Measurements from ENCODE around the gene CCDC70.
A peak's percentile ranks its signal among the peaks of the same experiment; 100 is the strongest.
"Not testable (repeated sequence)": the region's sequence is repeated elsewhere in the genome, so short reads cannot be mapped to it uniquely, and the experiment has no call there.

Gene CCDC70

GRCh38 chr13:51907040-51907732 lies 45.4 kb downstream of the CCDC70 start:
- no peak for DNase-seq (ENCODE audit: low read depth, low spot score)

- not testable (repeated sequence) for DNase-seq (ENCODE audit: low read depth, low spot score)
Observed at GRCh38 chr13:51909265-51909664, 47.5 kb downstream of the CCDC70 start.

- no peak for DNase-seq (ENCODE audit: low read depth, low spot score)
Observed at GRCh38 chr13:51910508-51910907, 48.7 kb downstream of the CCDC70 start.

DNA sequence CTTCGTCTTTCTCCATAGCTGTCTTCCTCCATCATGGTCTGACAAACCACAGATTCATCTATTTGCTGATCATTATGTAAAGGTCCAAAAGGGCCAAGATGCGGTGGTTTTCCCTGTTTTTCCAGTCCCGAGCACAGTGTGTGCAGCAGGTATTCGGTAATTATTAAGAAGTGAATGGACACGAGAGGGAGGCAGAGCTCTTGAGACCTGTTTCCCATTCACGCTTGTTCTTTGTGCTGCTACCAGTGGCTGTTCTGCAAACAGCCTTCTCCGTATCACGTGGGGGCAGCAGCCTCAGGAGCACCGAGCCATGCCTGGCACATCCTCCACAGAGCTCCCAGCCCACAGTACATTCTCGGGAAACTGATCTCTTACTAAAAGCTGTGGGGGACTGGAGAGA lies 50.3 kb downstream of the CCDC70 start:
- DNase-seq (ENCODE audit: low read depth, low spot score) = peak; percentile 44

- no peak for DNase-seq (ENCODE audit: low read depth, low spot score)
Observed at GRCh38 chr13:51912511-51913225, 50.9 kb downstream of the CCDC70 start.

DNA sequence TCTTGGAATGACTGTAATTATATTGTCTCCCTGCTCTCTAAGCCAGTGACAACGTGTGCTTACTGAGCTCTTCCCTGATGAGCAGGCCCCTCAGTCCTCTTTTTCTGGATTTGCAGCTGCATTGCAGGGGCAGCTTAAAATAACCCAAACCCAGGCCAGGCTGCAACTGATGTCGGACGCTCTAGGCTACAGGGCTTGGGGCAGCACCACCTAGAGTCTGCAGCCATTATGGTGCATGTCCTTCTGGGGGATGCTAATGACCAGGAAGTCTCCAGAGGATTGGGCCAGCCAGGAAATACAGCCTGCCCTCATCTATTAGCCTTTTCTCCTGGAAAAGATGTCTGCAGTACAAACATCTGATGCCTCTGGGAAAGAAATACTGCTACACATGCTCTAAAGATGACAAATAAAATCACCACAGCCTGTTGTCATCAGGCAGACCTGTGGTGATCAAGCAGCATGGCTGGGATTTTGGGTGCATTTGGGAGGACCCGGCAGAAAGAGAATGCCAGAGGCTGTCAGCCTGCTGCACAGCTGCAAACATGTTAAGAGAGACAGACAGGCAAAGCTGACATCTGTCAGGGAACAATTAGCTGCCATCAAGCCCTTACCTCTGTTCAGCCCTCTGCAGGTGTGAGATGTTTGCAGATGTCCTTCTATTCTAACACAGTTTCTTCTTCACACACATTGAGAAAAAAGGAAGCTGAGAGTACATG lies 51.8 kb downstream of the CCDC70 start:
- DNase-seq (ENCODE audit: low read depth, low spot score) = no peak

GRCh38 chr13:51914137-51914493 lies 52.3 kb downstream of the CCDC70 start:
- DNase-seq (ENCODE audit: low read depth, low spot score) = no peak
